Panc1 (cell line): ENCODE results near the gene CFAP141. TPM values are rescaled to one million over a fixed set of nuclear protein-coding genes. Genes with fewer than 3 reads are reported as not detected.
A peak's percentile ranks its signal among the peaks of the same experiment; 100 is the strongest.

Source experiments
- ATAC-seq: fragments of 200-7000 bp; cut with Tn5 transposase; 2 replicates; pipeline ENCODE4 v1.9.1; 2020; ENCODE audit warnings: mild to moderate bottlenecking, moderate library complexity
- BruUV-seq: library from RNA; stranded (reverse); fragments of 400-500 nt; replicated peaks from 2 replicates; lab custom pipeline; 2021; lab: Mats Ljungman, UMichigan
- CTCF ChIA-PET: fragments of 300-600 bp; sonication (Branson Sonifier 250); formaldehyde crosslinking; loops from one replicate; lab custom pipeline; 2022; ENCODE audit warnings: antibody characterized with exemption; lab: Charles Lee
- POLR2A ChIA-PET: fragments of 300-600 bp; sonication (Branson Sonifier 250); formaldehyde crosslinking; loops from one replicate; lab custom pipeline; 2022; ENCODE audit warnings: antibody characterized with exemption; lab: Charles Lee
- DNase-seq: peaks from one replicate; pipeline ENCODE4 v3.0.0-alpha.2; 2010; ENCODE audit warnings: low read depth, low spot score
- H3K27ac ChIP-seq: 2 replicates; pipeline ENCODE4 v1.5.1; 2011; ENCODE audit warnings: mild to moderate bottlenecking, low read length, inconsistent platforms
- H3K27me3 ChIP-seq: fragments of 200-500 bp; sonication (Bioruptor generic); 2 replicates; pipeline ENCODE4 v1.6.0; 2014; ENCODE audit warnings: low read length, inconsistent platforms; ENCODE audit not compliant: control insufficient read depth, insufficient read depth
- H3K36me3 ChIP-seq: fragments of 200-500 bp; sonication (Bioruptor generic); 2 replicates; pipeline ENCODE4 v1.5.1; 2014; ENCODE audit warnings: inconsistent platforms, mild to moderate bottlenecking, low read length, moderate library complexity; ENCODE audit not compliant: control insufficient read depth, insufficient read depth
- H3K4me1 ChIP-seq: 2 replicates; pipeline ENCODE4 v1.5.1; 2011; ENCODE audit warnings: inconsistent platforms, mild to moderate bottlenecking, low read length, moderate library complexity; ENCODE audit not compliant: control insufficient read depth, insufficient read depth
- H3K4me3 ChIP-seq, 2 experiments: 2 replicates each; pipeline ENCODE4 v1.5.1; 2011 to 2012; ENCODE audit warnings: low read depth in 2 of 2, low read length in 2 of 2, mild to moderate bottlenecking in 2 of 2, inconsistent platforms in 1 of 2, moderate library complexity in 1 of 2
- H3K9me3 ChIP-seq: fragments of 200-500 bp; sonication (Bioruptor generic); 2 replicates; pipeline ENCODE4 v1.5.1; 2014; ENCODE audit warnings: low read depth, mild to moderate bottlenecking, inconsistent platforms, low read length, moderate library complexity; ENCODE audit not compliant: control insufficient read depth, insufficient read depth
- CTCF ChIP-seq: fragments of 450-650 bp; IDR thresholded peaks from 2 replicates; pipeline ENCODE4 v1.5.1; 2017; ENCODE audit warnings: mild to moderate bottlenecking
- POLR2AphosphoS5 ChIP-seq: IDR thresholded peaks from 2 replicates; pipeline ENCODE4 v1.6.1; 2012; ENCODE audit warnings: mild to moderate bottlenecking, low read depth, low read length, moderate library complexity
- REST ChIP-seq, 2 experiments: IDR thresholded peaks; 2 replicates each; pipeline ENCODE4 v1.6.1; 2011 to 2012; ENCODE audit warnings: low read depth in 2 of 2, control low read depth in 1 of 2, low read length in 1 of 2, mild to moderate bottlenecking in 1 of 2, moderate library complexity in 1 of 2; ENCODE audit not compliant: insufficient read depth in 1 of 2
- SIN3A ChIP-seq: IDR thresholded peaks from 2 replicates; pipeline ENCODE4 v1.6.1; 2012; ENCODE audit warnings: low read depth, mild to moderate bottlenecking, low read length, moderate library complexity, borderline replicate concordance; ENCODE audit not compliant: insufficient read depth
- TCF7L2 ChIP-seq: IDR thresholded peaks from 2 replicates; pipeline ENCODE4 v1.6.1; 2011; ENCODE audit warnings: mild to moderate bottlenecking, low read depth, low read length, inconsistent platforms
- in situ Hi-C: cut with HindIII; loops from 2 replicates; pipeline ENCODE4 v1.10.0; 2016; ENCODE audit warnings: low sequenced_read_pairs, low pct_unique_long_range_greater_than_20kb
- intact Hi-C: fragments of 100-400 bp; cut with micrococcal nuclease; formaldehyde crosslinking; loops from one replicate; pipeline ENCODE4 v1.10.0; 2022; ENCODE audit not compliant: unreplicated experiment
- total RNA-seq: library from RNA; stranded (reverse); gene quantifications from one replicate; pipeline ENCODE4 v1.2.1, GENCODE V29; 2021; ENCODE audit not compliant: unreplicated experiment

The CFAP141 gene
- total RNA-seq, 1 experiment from 2014 or later = not detected

DNA sequence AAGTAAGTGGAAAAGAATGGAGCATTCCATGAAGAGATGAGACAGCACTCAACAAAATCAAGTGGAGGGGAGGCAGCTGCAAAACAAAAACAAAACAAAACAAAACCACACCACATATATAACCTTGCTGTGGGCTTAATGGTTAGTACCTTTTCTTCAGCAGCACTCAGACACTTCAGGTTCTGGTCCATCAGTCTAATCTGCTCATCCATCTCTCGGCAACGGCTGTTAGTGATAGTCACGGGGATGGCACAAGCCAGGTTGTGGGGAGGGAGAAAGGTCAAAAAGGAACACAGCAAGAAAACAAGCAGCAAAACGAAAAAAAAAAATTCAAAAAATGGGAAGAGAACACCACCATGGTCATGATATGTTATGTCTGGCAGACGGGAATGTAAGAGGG lies 34.3 kb downstream of the CFAP141 start:
- ChIA-PET POLR2A (no interaction called here), CTCF (no interaction called here)
- intact Hi-C loops = no loop called here
- Histone ChIP-seq H3K27me3 (no peaks in the 10 kb centered on the region), H3K36me3 (peaks cover 58% of the 10 kb centered on the region), H3K9me3 (no peaks in the 10 kb centered on the region), H3K4me1 (no peaks in the 10 kb centered on the region), H3K4me3 (no peak overlapping the region), H3K27ac (no peak overlapping the region)
- no TSS peak for BruUV-seq
- no peak for ATAC-seq
- no peak for DNase-seq
- no peak for TF ChIP-seq POLR2AphosphoS5
- no peak for TF ChIP-seq TCF7L2
- TF ChIP-seq REST (IDR thresholded peaks at IDR 0.05; ENCODE audit: insufficient read depth in 1 of 2, low read depth in 2 of 2, low read length in 1 of 2) = no peak
- no peak for TF ChIP-seq CTCF
- TF ChIP-seq SIN3A = no peak
- in situ Hi-C loops = no loop called here

GRCh38 chr1:154171223-154171583 lies 34.9 kb downstream of the CFAP141 start:
- CTCF ChIA-PET = no interaction called here
- peaks cover 62% of the 10 kb centered on the region for H3K36me3 ChIP-seq
- H3K27me3 ChIP-seq = no peaks in the 10 kb centered on the region
- no peak overlapping the region for H3K4me3 ChIP-seq
- no peak for ATAC-seq
- no peaks in the 10 kb centered on the region for H3K9me3 ChIP-seq
- H3K27ac ChIP-seq = no peak overlapping the region
- POLR2A ChIA-PET = no interaction called here
- TSS peak; percentile 3 for BruUV-seq
- H3K4me1 ChIP-seq = no peaks in the 10 kb centered on the region
- in situ Hi-C loops (no loop called here), intact Hi-C loops (no loop called here)
- no peak for DNase-seq
- TF ChIP-seq CTCF (no peak), TCF7L2 (no peak), POLR2AphosphoS5 (no peak), SIN3A (no peak), REST (IDR thresholded peaks at IDR 0.05; ENCODE audit: insufficient read depth in 1 of 2, low read depth in 2 of 2, low read length in 1 of 2) (no peak)
